ENCODE data around the gene DISP1.

DISP1 gene

DNA sequence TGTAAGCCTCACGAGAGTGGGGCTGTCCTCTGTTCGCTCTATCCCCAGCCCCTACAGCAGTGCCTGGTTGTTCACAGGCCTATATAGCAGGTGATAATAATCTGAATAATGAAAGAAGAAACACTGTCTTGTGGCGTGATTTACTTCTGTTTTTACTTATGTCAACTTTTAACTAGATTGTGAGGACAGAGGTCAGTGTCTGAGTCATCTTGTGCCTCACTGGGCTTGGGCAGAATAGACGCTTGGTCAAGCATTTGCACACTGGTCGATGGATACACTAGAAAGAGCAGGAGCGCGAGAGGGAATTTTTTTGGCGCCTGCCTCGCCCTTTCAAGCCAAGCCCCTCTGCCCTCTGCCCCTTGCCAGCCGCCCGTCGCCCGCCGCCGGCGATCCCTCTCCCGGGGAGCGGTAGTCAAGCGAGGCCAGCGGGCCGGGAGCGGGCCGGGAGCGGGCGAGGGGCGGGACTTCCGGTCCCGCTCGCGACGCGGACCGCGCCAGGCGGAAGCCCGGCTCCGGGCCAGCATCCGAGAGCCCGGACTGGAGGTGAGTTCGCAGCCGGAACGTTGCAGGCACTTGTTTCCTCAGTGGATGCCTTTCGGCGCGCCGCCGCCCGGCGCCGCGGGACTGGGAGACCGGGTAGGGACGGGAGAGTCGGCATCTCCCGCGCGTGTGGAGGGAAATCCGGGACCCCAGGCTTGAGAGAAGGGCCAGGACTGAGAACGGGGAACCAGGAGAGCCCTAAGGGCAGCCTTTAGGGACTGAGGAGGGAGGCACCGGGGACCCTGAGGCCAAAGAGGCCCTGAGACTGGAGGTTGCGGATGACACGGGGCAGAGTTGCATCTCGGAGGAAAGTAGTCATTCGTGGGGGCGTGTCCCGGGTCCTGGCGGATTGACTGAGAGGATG is at the start of gene DISP1:
Gene DISP1 (plus strand): TSS at position 504 of the 904 bp plus-strand sequence. CDS start 127,785 bp downstream, outside the sequence.
- no peak for TF ChIP-seq CTCF (IDR thresholded peaks at IDR 0.05; ENCODE audit: unreplicated experiment in 3 of 3)
- Mint-ChIP-seq H3K4me3 (peak within 1 kb of the TSS; percentile 95 to 97 (median 95)), H3K9me3 (no peaks in the 10 kb centered on the region), H3K27ac (peak within 1 kb of the TSS; percentile 77 to 96 (median 95)), H3K4me1 (peaks cover 31% of the 10 kb centered on the region), H3K27me3 (ENCODE audit: low read depth) (peaks cover 4% of the 10 kb centered on the region), H3K36me3 (ENCODE audit: low read depth) (no peaks in the 10 kb centered on the region)

GRCh38 chr1:222767152-222767571 is 47.7 kb upstream of the DISP1 start:
- Mint-ChIP-seq H3K9me3 (peaks cover 30% of the 10 kb centered on the region), H3K36me3 (ENCODE audit: low read depth) (no peaks in the 10 kb centered on the region), H3K4me1 (no peaks in the 10 kb centered on the region), H3K27ac (no peak overlapping the region), H3K4me3 (no peak overlapping the region), H3K27me3 (ENCODE audit: low read depth) (no peaks in the 10 kb centered on the region)
- no peak for TF ChIP-seq CTCF (IDR thresholded peaks at IDR 0.05; ENCODE audit: unreplicated experiment in 3 of 3)

- Mint-ChIP-seq H3K9me3 (peaks cover 25% of the 10 kb centered on the region), H3K4me3 (no peak overlapping the region), H3K27ac (no peak overlapping the region), H3K36me3 (ENCODE audit: low read depth) (no peaks in the 10 kb centered on the region), H3K4me1 (peaks cover 11% of the 10 kb centered on the region), H3K27me3 (ENCODE audit: low read depth) (no peaks in the 10 kb centered on the region)
- TF ChIP-seq CTCF (IDR thresholded peaks at IDR 0.05; ENCODE audit: unreplicated experiment in 3 of 3): no peak
Observed at GRCh38 chr1:222768592-222768991, 46.2 kb upstream of the DISP1 start.

- Mint-ChIP-seq H3K4me1 (peaks cover 11% of the 10 kb centered on the region), H3K9me3 (peaks cover 20% of the 10 kb centered on the region), H3K4me3 (no peak overlapping the region), H3K27me3 (ENCODE audit: low read depth) (no peaks in the 10 kb centered on the region), H3K27ac (no peak overlapping the region), H3K36me3 (ENCODE audit: low read depth) (no peaks in the 10 kb centered on the region)
- no peak for TF ChIP-seq CTCF (IDR thresholded peaks at IDR 0.05; ENCODE audit: unreplicated experiment in 3 of 3)
Observed at GRCh38 chr1:222769181-222769580, 45.7 kb upstream of the DISP1 start.

- H3K27me3 Mint-ChIP-seq (ENCODE audit: low read depth): no peaks in the 10 kb centered on the region
- H3K4me1 Mint-ChIP-seq: peaks cover 11% of the 10 kb centered on the region
- H3K36me3 Mint-ChIP-seq (ENCODE audit: low read depth): no peaks in the 10 kb centered on the region
- TF ChIP-seq CTCF (IDR thresholded peaks at IDR 0.05; ENCODE audit: unreplicated experiment in 3 of 3): no peak
- peaks cover 16% of the 10 kb centered on the region for H3K9me3 Mint-ChIP-seq
- H3K27ac Mint-ChIP-seq: no peak overlapping the region
- no peak overlapping the region for H3K4me3 Mint-ChIP-seq
Observed at GRCh38 chr1:222769971-222770620, 44.7 kb upstream of the DISP1 start.
